WI38 (cell line): Measurements from ENCODE around the gene PLEKHA7.

Experiments
- H3K4me3 ChIP-seq: 2 replicates; pipeline ENCODE4 v1.5.1; 2011; ENCODE audit warnings: low read depth, mild to moderate bottlenecking, control low read depth, low read length
- CTCF ChIP-seq: IDR thresholded peaks from 2 replicates; pipeline ENCODE4 v1.5.1; 2012; ENCODE audit warnings: low read depth, mild to moderate bottlenecking, control low read depth, low read length

PLEKHA7 gene

GRCh38 chr11:16774936-16775613, 239.1 kb downstream of the PLEKHA7 start:
- no peak overlapping the region for H3K4me3 ChIP-seq
- no peak for TF ChIP-seq CTCF

GRCh38 chr11:16773981-16774935, 240.0 kb downstream of the PLEKHA7 start:
- no peak for TF ChIP-seq CTCF
- H3K4me3 ChIP-seq, result no peak overlapping the region

- no peak for TF ChIP-seq CTCF
- H3K4me3 ChIP-seq, result no peak overlapping the region
Measured at GRCh38 chr11:16772141-16772512, 242.1 kb downstream of the PLEKHA7 start.

GRCh38 chr11:16771350-16772140, 242.7 kb downstream of the PLEKHA7 start:
- no peak for TF ChIP-seq CTCF
- H3K4me3 ChIP-seq, result no peak overlapping the region

GRCh38 chr11:16770016-16770415, 244.2 kb downstream of the PLEKHA7 start:
- TF ChIP-seq CTCF, result no peak
- H3K4me3 ChIP-seq, result no peak overlapping the region

- no peak for TF ChIP-seq CTCF
- no peak overlapping the region for H3K4me3 ChIP-seq
Measured at GRCh38 chr11:16769386-16769785, 244.8 kb downstream of the PLEKHA7 start.

GRCh38 chr11:16767957-16768356, 246.3 kb downstream of the PLEKHA7 start:
- no peak overlapping the region for H3K4me3 ChIP-seq
- no peak for TF ChIP-seq CTCF
